ENCODE data around the gene MRPL58. TPM values are rescaled to one million over a fixed set of nuclear protein-coding genes. Genes with fewer than 3 reads are reported as not detected.

The MRPL58 gene
- total and polyA plus RNA-seq, 10 of the 15 experiments (the other 5 are each of a cell fraction or from before 2014, with no cell fraction given) = 23.0 to 64.3 (median 51.9) TPM

GRCh38 chr17:74986206-74986576 lies 26.3 kb upstream of the MRPL58 start (continued):
- TF ChIP-seq TAF1 (IDR thresholded peaks at IDR 0.05; ENCODE audit: borderline replicate concordance, low read depth, low read length) = no peak
- TF ChIP-seq CHD2 (IDR thresholded peaks at IDR 0.05; ENCODE audit: borderline replicate concordance, low read depth, low read length) = no peak
- TF ChIP-seq POLR2AphosphoS2 (IDR thresholded peaks at IDR 0.05; ENCODE audit: low read depth, low read length) = no peak
- no peak for TF ChIP-seq CREB1 (IDR thresholded peaks at IDR 0.05; ENCODE audit: low read depth)
- TF ChIP-seq DPF2 (IDR thresholded peaks at IDR 0.05) = no peak
- no peak for TF ChIP-seq EGR1 (IDR thresholded peaks at IDR 0.05; ENCODE audit: borderline replicate concordance in 1 of 2, low read depth in 2 of 2, low read length in 2 of 2)

- Histone ChIP-seq H2AFZ (ENCODE audit: control insufficient read depth, low read depth, low read length) (peak within 1 kb of the TSS; percentile 61), H3K27ac (ENCODE audit: control insufficient read depth, insufficient read depth) (no peak within 1 kb of the TSS), H4K20me1 (ENCODE audit: control insufficient read depth, insufficient read depth) (no peaks in the 10 kb centered on the region), H3K36me3 (ENCODE audit: control insufficient read depth in 2 of 2, insufficient read depth in 2 of 2, low read length in 1 of 2) (no peaks in the 10 kb centered on the region), H3K27me3 (replicated peaks in 1 of 2; ENCODE audit: control insufficient read depth in 2 of 2, insufficient read depth in 2 of 2, low read length in 1 of 2) (peaks cover 2 to 16% of the 10 kb centered on the region in 2 experiments), H3K9me3 (replicated peaks; ENCODE audit: control insufficient read depth, insufficient read depth, low read length) (no peaks in the 10 kb centered on the region), H3K9ac (ENCODE audit: control insufficient read depth, insufficient read depth, low read length) (peak within 1 kb of the TSS; percentile 27; the same call in 1 of the 2 replicates), H3K4me2 (ENCODE audit: control insufficient read depth, insufficient read depth) (peak within 1 kb of the TSS; percentile 82), H3K4me1 (ENCODE audit: control insufficient read depth, insufficient read depth, low read length) (peaks cover 3% of the 10 kb centered on the region; the same call in 1 of the 2 replicates), H3K4me3 (peak within 1 kb of the TSS; percentile 54), H3K79me2 (ENCODE audit: control insufficient read depth, insufficient read depth, low read length) (no peaks in the 10 kb centered on the region)
- POLR2A ChIA-PET = interaction anchor here (0.5 to 0.9 kb wide), 5 partner anchors 13 to 140 kb away, joined by 3 to 6 read pairs (median 3); partner anchors contain the start of genes KCTD2 and MRPL58
- BruUV-seq (replicated peaks) = no TSS peak
- CTCF ChIA-PET = interaction anchor here (1.0 to 1.8 kb wide), 4 partner anchors 13 to 26 kb away, joined by 3 to 7 read pairs (median 4); partner anchors contain the start of gene MRPL58
- 7% methylated on average over 29 of the region's 51 CpGs for WGBS (ENCODE audit: insufficient coverage, insufficient replicate concordance, low lambda C conversion rate, missing lambda C conversion rate)
- FAIRE-seq = peak; percentile 91
- peak; percentile 48 for DNase-seq (ENCODE audit: low read depth, low spot score)
- intact Hi-C loops (cut with micrococcal nuclease; ENCODE audit: unreplicated experiment) = no loop called here
- peak; percentile 99 for ATAC-seq
- RAD21 ChIA-PET (ENCODE audit: unreplicated experiment) = interaction anchor here (0.6 to 1.0 kb wide), 4 partner anchors 26 to 425 kb away, joined by 3 to 4 read pairs (median 3); partner anchors contain the start of gene NUP85
- in situ Hi-C loops (cut with MboI) = no loop called here
- SMC1A ChIA-PET (ENCODE audit: uncharacterized antibody, unreplicated experiment) = interaction anchor here (0.7 to 1.4 kb wide), 3 partner anchors 8 to 72 kb away, joined by 3 to 4 read pairs (median 3); no protein-coding TSS in a partner anchor
- TF ChIP-seq SKIL (IDR thresholded peaks at IDR 0.05; ENCODE audit: low read depth, poor library complexity, severe bottlenecking) (no peak), ZNF384 (IDR thresholded peaks at IDR 0.05; ENCODE audit: borderline replicate concordance, low read depth, low read length) (no peak), IKZF1 (conservative IDR thresholded peaks at IDR 0.05) (0 out of 2 replicates have a peak, but pooled peaks have one; percentile 23), SIN3A (IDR thresholded peaks at IDR 0.05; ENCODE audit: low read depth, low read length) (no peak), MEF2A (IDR thresholded peaks at IDR 0.05; ENCODE audit: insufficient read depth, low read depth, low read length) (no peak), RCOR1 (conservative IDR thresholded peaks at IDR 0.05; ENCODE audit: low read depth, low read length) (no peak), CBFB (IDR thresholded peaks at IDR 0.05; ENCODE audit: low read depth) (no peak), IRF4 (IDR thresholded peaks at IDR 0.05; ENCODE audit: low read depth, low read length) (no peak), SP1 (IDR thresholded peaks at IDR 0.05; ENCODE audit: low read depth, low read length) (peak; percentile 52), ZNF24 (IDR thresholded peaks at IDR 0.05) (no peak), FOXK2 (IDR thresholded peaks at IDR 0.05) (no peak), SUZ12 (IDR thresholded peaks at IDR 0.05; ENCODE audit: unreplicated experiment) (no peak), STAT1 (conservative IDR thresholded peaks at IDR 0.05) (no peak), POLR2A (IDR thresholded peaks at IDR 0.05; ENCODE audit: low read depth, low read length) (peak; percentile 39; the same call in 1 of the 2 replicates)
These were observed 25.0 kb upstream of the MRPL58 start, which contains the start of gene CDR2L for GRCh38 chr17:74987418-74987908. Gene CDR2L (plus strand): TSS chr17:74987632. CDS start chr17:74988044, 412 bp downstream.

Measured in GM12878 (cell line).